K562 (cell line): ENCODE results near the gene CPVL. TPM values are rescaled to one million over a fixed set of nuclear protein-coding genes. Genes with fewer than 3 reads are reported as not detected.

Experiments used
- ATAC-seq: fragments of 200-7000 bp; cut with Tn5 transposase; 3 replicates; pipeline ENCODE4 v1.9.1; 2020; ENCODE audit warnings: moderate library complexity
- BruUV-seq: library from RNA; stranded (reverse); fragments of 400-500 nt; replicated peaks from 2 replicates; lab custom pipeline; 2021; lab: Mats Ljungman, UMichigan
- CTCF ChIA-PET: fragments of 300-600 bp; formaldehyde crosslinking; extraction: SDS; loops from one replicate; lab custom pipeline; 2021; ENCODE audit warnings: low intra/inter-chr PET ratio; lab: Yijun Ruan, JAX
- POLR2A ChIA-PET: fragments of 300-600, 350-650 bp; sonication (Branson Sonifier 250); formaldehyde crosslinking; extraction: SDS; loops from one replicate; lab custom pipeline; 2021; ENCODE audit warnings: antibody characterized with exemption, inconsistent platforms; lab: Yijun Ruan, JAX
- DNase-seq, 4 experiments: peaks; one replicate each; pipeline versions ENCODE4 v3.0.0 to v3.0.0-alpha.2; 2011 to 2018; ENCODE audit warnings: low spot score in 3 of 4, mixed read lengths in 3 of 4; ENCODE audit errors: extremely low read depth in 1 of 4
- FAIRE-seq: peaks from 2 replicates; lab custom pipeline; 2011; peaks lifted over from hg19 to GRCh38; lab: Jason Lieb, UNC
- H2AFZ ChIP-seq: 2 replicates; pipeline ENCODE4 v1.6.0; 2011; ENCODE audit warnings: low read depth, low read length, control low read depth, inconsistent platforms
- H3K27ac ChIP-seq: fragments of 200-600 bp; 3 replicates; pipeline ENCODE4 v1.8.0; 2011; ENCODE audit warnings: low read depth, mild to moderate bottlenecking, control low read depth, inconsistent platforms, low read length, moderate library complexity, mixed read lengths; ENCODE audit errors: extremely low read depth
- H3K27me3 ChIP-seq, 2 experiments: fragments of 300-600 bp in 1 of 2; 2 replicates in 1 of 2; 3 replicates in 1 of 2; pipeline versions ENCODE4 v1.6.0 to v1.8.0; 2011; ENCODE audit warnings: inconsistent platforms in 2 of 2, low read length in 2 of 2, mild to moderate bottlenecking in 1 of 2, mixed read lengths in 1 of 2, moderate library complexity in 1 of 2; ENCODE audit not compliant: control insufficient read depth in 2 of 2, insufficient read depth in 2 of 2
- H3K36me3 ChIP-seq: fragments of 300-600 bp; 3 replicates; pipeline ENCODE4 v1.8.0; 2011; ENCODE audit warnings: mild to moderate bottlenecking, low read length, inconsistent platforms; ENCODE audit not compliant: control insufficient read depth, insufficient read depth
- H3K4me1 ChIP-seq, 2 experiments: fragments of 200-600 bp in 1 of 2; replicated peaks in 1 of 2; 2 replicates in 1 of 2; 3 replicates in 1 of 2; pipeline versions ENCODE4 v1.5.1 to v1.8.0; 2011; ENCODE audit warnings: inconsistent platforms in 2 of 2, low read length in 2 of 2, mild to moderate bottlenecking in 1 of 2, mixed read lengths in 1 of 2, moderate library complexity in 1 of 2; ENCODE audit not compliant: control insufficient read depth in 2 of 2, insufficient read depth in 2 of 2
- H3K4me2 ChIP-seq: 2 replicates; pipeline ENCODE4 v1.6.1; 2011; ENCODE audit warnings: low read length, control low read depth, inconsistent platforms, mixed read lengths; ENCODE audit not compliant: insufficient read depth
- H3K4me3 ChIP-seq: fragments of 200-600 bp; sonication (generic), shearing (Covaris generic); 2 replicates; pipeline ENCODE4 v1.5.1; 2016; ENCODE audit warnings: control low read depth, inconsistent platforms
- H3K79me2 ChIP-seq: fragments of 200-600 bp; 3 replicates; pipeline ENCODE4 v1.8.0; 2011; ENCODE audit warnings: low read length, inconsistent platforms; ENCODE audit not compliant: control insufficient read depth, insufficient read depth
- H3K9ac ChIP-seq, 2 experiments: 2 replicates each; pipeline versions ENCODE4 v1.6.0 to v1.6.1; 2011; ENCODE audit warnings: low read depth in 2 of 2, low read length in 2 of 2, control low read depth in 1 of 2, inconsistent platforms in 1 of 2, mild to moderate bottlenecking in 1 of 2, mixed read lengths in 1 of 2; ENCODE audit not compliant: insufficient read depth in 1 of 2
- H3K9me1 ChIP-seq: one replicate; pipeline ENCODE4 v1.6.0; 2011; ENCODE audit warnings: inconsistent platforms, mild to moderate bottlenecking, low read length, moderate library complexity; ENCODE audit not compliant: control insufficient read depth, insufficient read depth
- H3K9me3 ChIP-seq: replicated peaks from 2 replicates; pipeline ENCODE4 v1.5.1; 2011; ENCODE audit warnings: low read depth, low read length, inconsistent platforms; ENCODE audit not compliant: control insufficient read depth, insufficient read depth
- H4K20me1 ChIP-seq: replicated peaks from 2 replicates; pipeline ENCODE4 v1.6.1; 2011; ENCODE audit warnings: low read length, inconsistent platforms, mixed read lengths; ENCODE audit not compliant: control insufficient read depth, insufficient read depth
- BRD4 ChIP-seq: fragments of 200-600 bp; sonication (generic); IDR thresholded peaks from 2 replicates; pipeline ENCODE4 v1.6.1; 2017; ENCODE audit warnings: inconsistent platforms
- CBFB ChIP-seq: sonication (generic); formaldehyde crosslinking; IDR thresholded peaks from 2 replicates; pipeline ENCODE4 v1.4.0; 2020; ENCODE audit warnings: mild to moderate bottlenecking, missing genetic modification reagents
- CBX2 ChIP-seq: fragments of 200-600 bp; sonication (generic); IDR thresholded peaks from one replicate; pipeline ENCODE4 v1.6.1; 2012; ENCODE audit warnings: mild to moderate bottlenecking, low read length, inconsistent platforms; ENCODE audit not compliant: insufficient read depth, poor library complexity, severe bottlenecking
- CEBPG ChIP-seq, 3 experiments: fragments of 200-800 bp in 1 of 3; sonication (Bioruptor generic) in 1 of 3; sonication (generic) in 1 of 3; formaldehyde crosslinking in 1 of 3; IDR thresholded peaks in 2 of 3; conservative IDR thresholded peaks in 1 of 3; 2 replicates each; pipeline versions ENCODE4 v1.6.1 to v1.8.0; 2016 to 2022; ENCODE audit warnings: missing compliant biosample characterization in 2 of 3, missing genetic modification characterization in 2 of 3, mild to moderate bottlenecking in 1 of 3, missing genetic modification reagents in 1 of 3
- COPS2 ChIP-seq: fragments of 450-650 bp; conservative IDR thresholded peaks from 2 replicates; pipeline ENCODE4 v1.6.1; 2016; ENCODE audit warnings: mild to moderate bottlenecking, moderate library complexity
- ESRRB ChIP-seq: fragments of 250-450 bp; sonication (Bioruptor Pico); IDR thresholded peaks from 2 replicates; pipeline ENCODE4 v1.5.0; 2020; ENCODE audit warnings: mild to moderate bottlenecking, moderate library complexity, borderline replicate concordance
- HSF4 ChIP-seq: fragments of 250-450 bp; sonication (Bioruptor Pico); IDR thresholded peaks from 2 replicates; pipeline ENCODE4 v2.1.2; 2022; ENCODE audit warnings: mild to moderate bottlenecking, moderate library complexity, borderline replicate concordance
- SIN3A ChIP-seq, 2 experiments: fragments of 150-350 bp in 1 of 2; IDR thresholded peaks; 2 replicates each; pipeline ENCODE4 v1.6.1; 2011 to 2016; ENCODE audit warnings: borderline replicate concordance in 2 of 2, low read depth in 2 of 2, low read length in 2 of 2, mild to moderate bottlenecking in 2 of 2, moderate library complexity in 2 of 2; ENCODE audit not compliant: control insufficient read depth in 1 of 2
- THRAP3 ChIP-seq: fragments of 450-650 bp; IDR thresholded peaks from 2 replicates; pipeline ENCODE4 v1.6.1; 2016; ENCODE audit warnings: mild to moderate bottlenecking, inconsistent platforms, borderline replicate concordance
- YY1 ChIP-seq, 3 experiments: IDR thresholded peaks; 2 replicates each; pipeline ENCODE4 v1.6.1; 2011; ENCODE audit warnings: low read length in 2 of 3, mild to moderate bottlenecking in 2 of 3, moderate library complexity in 2 of 3, borderline replicate concordance in 1 of 3, control low read depth in 1 of 3, low read depth in 1 of 3; ENCODE audit not compliant: insufficient read depth in 3 of 3, insufficient replicate concordance in 2 of 3, control insufficient read depth in 1 of 3, insufficient read length in 1 of 3; ENCODE audit errors: extremely low read depth in 1 of 3
- ZNF232 ChIP-seq: sonication (generic); formaldehyde crosslinking; IDR thresholded peaks from 2 replicates; pipeline ENCODE4 v1.8.0; 2022; ENCODE audit warnings: mild to moderate bottlenecking, missing genetic modification reagents
- ZNF436 ChIP-seq: fragments of 250-450, 450-650 bp; sonication (Bioruptor Pico); formaldehyde crosslinking; IDR thresholded peaks from 2 replicates; pipeline ENCODE4 v1.7.0; 2020; ENCODE audit warnings: mild to moderate bottlenecking
- WGBS: fragments of 100-300 bp; shearing (Covaris generic); methylation state at CpG from one replicate; pipeline ENCODE4 v1.1.6; 2016; ENCODE audit warnings: low coverage, mixed read lengths; ENCODE audit not compliant: insufficient coverage; ENCODE audit errors: missing lambda C conversion rate; 5-methylcytosine and 5-hydroxymethylcytosine counted together
- in situ Hi-C: fragments of 300-500 bp; cut with MboI; formaldehyde crosslinking; loops from 4 replicates; pipeline ENCODE4 v1.15.0; 2018; ENCODE audit warnings: inconsistent platforms, mixed read lengths
- intact Hi-C: fragments of 100-400 bp; cut with micrococcal nuclease; formaldehyde crosslinking; loops from 2 replicates; pipeline ENCODE4 v1.14.2; 2022
- polyA plus RNA-seq, 8 experiments: library from polyadenylated mRNA; depleted of rRNA in 4 of 8; stranded (reverse) in 5 of 8; unstranded in 3 of 8; fragments of >200 nt; fragmentation: Nextera tagmentation in 2 of 8; fragmentation: Illumina TruSeq in 1 of 8; extraction: Ambion mirVana in 2 of 8; extraction: Trizol in 1 of 8; gene quantifications; 2 replicates each; pipeline versions ENCODE4 v1.2.1 to v1.2.3, GENCODE V29; 2011 to 2014; ENCODE audit warnings: inconsistent platforms in 1 of 8, missing spikeins in 1 of 8
- total RNA-seq, 7 experiments: library from RNA; depleted of rRNA in 6 of 7; stranded (reverse); fragments of >200 nt in 6 of 7; fragmentation: Illumina TruSeq in 2 of 7; extraction: Trizol in 2 of 7; gene quantifications; 2 replicates each; pipeline versions ENCODE4 v1.2.1 to v1.2.3, GENCODE V29; 2011 to 2021; ENCODE audit warnings: low replicate concordance in 1 of 7
- TF ChIP-seq, protein P1 (sequence below), 2 experiments: fragments of 450-650 bp in 1 of 2; sonication (generic) in 1 of 2; formaldehyde crosslinking; conservative IDR thresholded peaks; 2 replicates each; pipeline versions ENCODE4 v1.4.0 to v1.8.1; 2020 to 2022; ENCODE audit warnings: mild to moderate bottlenecking in 1 of 2, missing genetic modification reagents in 1 of 2

Gene CPVL
- total and polyA plus RNA-seq, 9 of the 15 experiments (the other 6 are each of a cell fraction or from before 2014, with no cell fraction given) = 0.89 to 2.4 (median 1.5) TPM

- POLR2A ChIA-PET = interaction anchor here (1.0 kb wide), 1 partner anchor 14 kb away, joined by 3 read pairs; no protein-coding TSS in a partner anchor
Measured at GRCh38 chr7:29063872-29064271, 82.5 kb downstream of the CPVL start.

DNA sequence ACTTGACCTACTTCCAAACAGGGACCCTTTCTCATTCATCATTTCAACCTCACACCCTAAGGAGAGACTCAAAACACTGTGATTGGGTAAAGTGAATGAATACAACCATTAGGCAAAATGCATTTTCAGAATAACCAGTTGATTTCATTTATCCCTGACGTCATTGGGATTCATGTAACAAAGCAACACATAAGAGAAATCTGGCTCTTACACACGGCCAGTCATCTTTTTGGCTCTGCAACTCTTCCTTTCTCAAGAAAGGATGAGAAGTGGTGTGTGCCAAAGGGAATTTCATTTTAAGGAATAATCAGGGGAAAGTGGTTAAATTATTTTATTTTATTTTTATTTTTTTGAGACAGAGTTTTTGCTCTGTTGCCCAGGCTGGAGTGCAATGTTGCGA, 83.1 kb downstream of the CPVL start:
- Histone ChIP-seq H3K9ac (no peak overlapping the region), H3K27ac (no peak overlapping the region), H3K9me3 (no peaks in the 10 kb centered on the region), H3K4me3 (no peak overlapping the region), H3K36me3 (no peaks in the 10 kb centered on the region), H3K27me3 (no peaks in the 10 kb centered on the region; a peak in 1 of 5 replicates), H4K20me1 (no peaks in the 10 kb centered on the region), H3K4me1 (no peaks in the 10 kb centered on the region), H2AFZ (no peak overlapping the region), H3K9me1 (no peaks in the 10 kb centered on the region), H3K4me2 (no peak overlapping the region), H3K79me2 (no peaks in the 10 kb centered on the region)
- FAIRE-seq (no peak), DNase-seq (no peak), ATAC-seq (no peak)
- POLR2A ChIA-PET = no interaction called here
- in situ Hi-C loops (no loop called here), intact Hi-C loops (no loop called here)
- no TSS peak for BruUV-seq
- CTCF ChIA-PET = no interaction called here
- WGBS = 6% methylated on average over 3 of the region's 3 CpGs
- TF ChIP-seq HSF4 (no peak), ESRRB (CRISPR knock-in tag) (no peak), YY1 (IDR thresholded peaks at IDR 0.05; ENCODE audit: borderline replicate concordance in 1 of 3, control insufficient read depth in 1 of 3, extremely low read depth in 1 of 3, insufficient read depth in 3 of 3, insufficient read length in 1 of 3, insufficient replicate concordance in 2 of 3, low read depth in 1 of 3, low read length in 2 of 3) (no peak), SIN3A (IDR thresholded peaks at IDR 0.05; ENCODE audit: borderline replicate concordance in 2 of 2, control insufficient read depth in 1 of 2, low read depth in 2 of 2, low read length in 2 of 2) (no peak), CEBPG (CRISPR knock-in tag; IDR thresholded peaks at IDR 0.05) (no peak), CEBPG (tag; conservative IDR thresholded peaks at IDR 0.05 in 1 of 2, IDR thresholded peaks at IDR 0.05 in 1 of 2) (no peak), CBX2 (no peak)

More at GRCh38 chr7:29063872-29064271, 82.5 kb downstream of the CPVL start:
- H3K9me1 ChIP-seq = no peaks in the 10 kb centered on the region
- whole genome bisulfite sequencing = 12% methylated on average over 2 of the region's 2 CpGs
- FAIRE-seq = no peak
- ATAC-seq = no peak
- TF ChIP-seq COPS2 (no peak), ZNF436 (CRISPR knock-in tag) (no peak), THRAP3 (no peak), CBFB (CRISPR knock-in tag) (no peak), BRD4 (no peak), ZNF232 (CRISPR knock-in tag) (no peak)
- TF ChIP-seq, protein P1, sequence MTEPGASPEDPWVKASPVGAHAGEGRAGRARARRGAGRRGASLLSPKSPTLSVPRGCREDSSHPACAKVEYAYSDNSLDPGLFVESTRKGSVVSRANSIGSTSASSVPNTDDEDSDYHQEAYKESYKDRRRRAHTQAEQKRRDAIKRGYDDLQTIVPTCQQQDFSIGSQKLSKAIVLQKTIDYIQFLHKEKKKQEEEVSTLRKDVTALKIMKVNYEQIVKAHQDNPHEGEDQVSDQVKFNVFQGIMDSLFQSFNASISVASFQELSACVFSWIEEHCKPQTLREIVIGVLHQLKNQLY (CRISPR knock-in tag; conservative IDR thresholded peaks at IDR 0.05) = no peak
- no peaks in the 10 kb centered on the region for H3K79me2 ChIP-seq
- no peaks in the 10 kb centered on the region for H4K20me1 ChIP-seq
- in situ Hi-C loops = no loop called here
- no peak overlapping the region for H2AFZ ChIP-seq
- H3K4me3 ChIP-seq = no peak overlapping the region
- H3K27ac ChIP-seq = no peak overlapping the region
- H3K36me3 ChIP-seq = no peaks in the 10 kb centered on the region
- no TSS peak for BruUV-seq
- H3K4me2 ChIP-seq = no peak overlapping the region
- CTCF ChIA-PET = no interaction called here
- no peak for DNase-seq
- no peaks in the 10 kb centered on the region for H3K9me3 ChIP-seq
- no peaks in the 10 kb centered on the region; a peak in 1 of 5 replicates for H3K27me3 ChIP-seq
- intact Hi-C loops = no loop called here
- H3K9ac ChIP-seq = no peak overlapping the region
- no peaks in the 10 kb centered on the region for H3K4me1 ChIP-seq
